Prostate gland (tissue), 2 donors: ENCODE results near the gene UBE4B.

Experiments used
- POLR2A ChIP-seq: fragments of 450-650 bp; IDR thresholded peaks from one replicate; pipeline ENCODE4 v1.6.1; 2016; ENCODE audit warnings: antibody characterized with exemption, mild to moderate bottlenecking
- TF ChIP-seq, protein P1 (sequence below), 4 experiments: fragments of 200-600 bp in 2 of 4; fragments of 450-650 bp in 2 of 4; sonication (generic) in 2 of 4; IDR thresholded peaks; 1 replicate in 3 of 4; 2 replicates in 1 of 4; pipeline ENCODE4 v1.5.1; 2016 to 2019; ENCODE audit warnings: antibody characterized with exemption in 4 of 4, mild to moderate bottlenecking in 2 of 4, moderate library complexity in 2 of 4

DNA sequence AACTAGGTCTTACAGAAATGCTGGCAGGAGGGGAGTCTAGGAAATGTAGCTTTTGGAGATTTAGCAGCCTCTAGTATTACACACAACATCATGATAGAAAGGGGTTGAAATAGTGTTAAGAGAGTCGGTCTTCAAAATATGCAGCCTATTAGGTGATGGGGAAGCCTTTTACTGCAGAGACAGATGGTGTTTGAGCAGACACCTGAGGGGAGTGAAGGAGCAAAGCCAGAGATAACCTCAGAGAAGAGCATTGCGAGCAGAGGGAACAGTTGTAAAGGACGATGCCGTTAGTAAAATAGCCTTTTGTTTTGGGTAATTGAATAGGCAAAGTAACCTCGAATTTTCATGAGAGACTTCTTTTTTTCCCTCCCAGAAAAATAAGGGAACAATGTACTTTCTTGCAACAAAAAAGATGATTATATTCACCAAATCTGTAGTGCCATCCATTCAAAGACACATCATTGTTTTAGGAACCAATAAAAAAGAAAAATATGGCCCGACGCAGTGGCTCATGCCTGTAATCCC lies 111.3 kb downstream of the UBE4B start:
- TF ChIP-seq, protein P1, sequence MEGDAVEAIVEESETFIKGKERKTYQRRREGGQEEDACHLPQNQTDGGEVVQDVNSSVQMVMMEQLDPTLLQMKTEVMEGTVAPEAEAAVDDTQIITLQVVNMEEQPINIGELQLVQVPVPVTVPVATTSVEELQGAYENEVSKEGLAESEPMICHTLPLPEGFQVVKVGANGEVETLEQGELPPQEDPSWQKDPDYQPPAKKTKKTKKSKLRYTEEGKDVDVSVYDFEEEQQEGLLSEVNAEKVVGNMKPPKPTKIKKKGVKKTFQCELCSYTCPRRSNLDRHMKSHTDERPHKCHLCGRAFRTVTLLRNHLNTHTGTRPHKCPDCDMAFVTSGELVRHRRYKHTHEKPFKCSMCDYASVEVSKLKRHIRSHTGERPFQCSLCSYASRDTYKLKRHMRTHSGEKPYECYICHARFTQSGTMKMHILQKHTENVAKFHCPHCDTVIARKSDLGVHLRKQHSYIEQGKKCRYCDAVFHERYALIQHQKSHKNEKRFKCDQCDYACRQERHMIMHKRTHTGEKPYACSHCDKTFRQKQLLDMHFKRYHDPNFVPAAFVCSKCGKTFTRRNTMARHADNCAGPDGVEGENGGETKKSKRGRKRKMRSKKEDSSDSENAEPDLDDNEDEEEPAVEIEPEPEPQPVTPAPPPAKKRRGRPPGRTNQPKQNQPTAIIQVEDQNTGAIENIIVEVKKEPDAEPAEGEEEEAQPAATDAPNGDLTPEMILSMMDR (IDR thresholded peaks at IDR 0.05): no peak
- TF ChIP-seq POLR2A: no peak
